Activated T-cell treated with anti-CD3 and anti-CD28 coated beads, Interleukin-2, amount 50 U/mL, for 72 hours (primary cell): ENCODE measurements around the gene NFATC2. TPM values are rescaled to one million over a fixed set of nuclear protein-coding genes. Genes with fewer than 3 reads are reported as not detected.

Experiments
- ATAC-seq, 2 donors: fragments of 150-1000 bp; cut with Tn5 transposase; replicated peaks in 1 of 2; 2 replicates each; pipeline ENCODE4 v1.10.0; 2021; ENCODE audit warnings: moderate library complexity in 2 of 2, mild to moderate bottlenecking in 1 of 2
- DNase-seq, 2 donors: peaks; one replicate each; pipeline ENCODE4 v3.0.0; 2021 to 2022; ENCODE audit warnings: mixed read lengths in 1 of 2
- H3K27ac Mint-ChIP-seq: one replicate; pipeline ENCODE4 v1.8.0; 2022; ENCODE audit warnings: mild to moderate bottlenecking, moderate library complexity, mixed read lengths
- H3K27me3 Mint-ChIP-seq: one replicate; pipeline ENCODE4 v1.8.0; 2022; ENCODE audit warnings: low read depth, mixed read lengths
- H3K36me3 Mint-ChIP-seq, 2 donors: one replicate each; pipeline ENCODE4 v1.8.0; 2022; ENCODE audit warnings: mixed read lengths in 2 of 2, mild to moderate bottlenecking in 1 of 2; ENCODE audit not compliant: insufficient read depth in 2 of 2
- H3K4me1 Mint-ChIP-seq: one replicate; pipeline ENCODE4 v1.8.0; 2022; ENCODE audit warnings: low read depth, mixed read lengths
- H3K4me3 Mint-ChIP-seq, 2 donors: one replicate each; pipeline ENCODE4 v1.8.0; 2022; ENCODE audit warnings: mild to moderate bottlenecking in 2 of 2, mixed read lengths in 2 of 2, moderate library complexity in 2 of 2
- H3K9me3 Mint-ChIP-seq, 2 donors: one replicate each; pipeline ENCODE4 v1.8.0; 2022; ENCODE audit warnings: mixed read lengths in 2 of 2
- total RNA-seq, 2 donors: library from RNA; stranded (reverse); gene quantifications; one replicate each; pipeline ENCODE4 v1.2.3, GENCODE V29; 2022

The NFATC2 gene
- total RNA-seq: 10 to 100 TPM; 29.4 to 39.9 TPM

DNA sequence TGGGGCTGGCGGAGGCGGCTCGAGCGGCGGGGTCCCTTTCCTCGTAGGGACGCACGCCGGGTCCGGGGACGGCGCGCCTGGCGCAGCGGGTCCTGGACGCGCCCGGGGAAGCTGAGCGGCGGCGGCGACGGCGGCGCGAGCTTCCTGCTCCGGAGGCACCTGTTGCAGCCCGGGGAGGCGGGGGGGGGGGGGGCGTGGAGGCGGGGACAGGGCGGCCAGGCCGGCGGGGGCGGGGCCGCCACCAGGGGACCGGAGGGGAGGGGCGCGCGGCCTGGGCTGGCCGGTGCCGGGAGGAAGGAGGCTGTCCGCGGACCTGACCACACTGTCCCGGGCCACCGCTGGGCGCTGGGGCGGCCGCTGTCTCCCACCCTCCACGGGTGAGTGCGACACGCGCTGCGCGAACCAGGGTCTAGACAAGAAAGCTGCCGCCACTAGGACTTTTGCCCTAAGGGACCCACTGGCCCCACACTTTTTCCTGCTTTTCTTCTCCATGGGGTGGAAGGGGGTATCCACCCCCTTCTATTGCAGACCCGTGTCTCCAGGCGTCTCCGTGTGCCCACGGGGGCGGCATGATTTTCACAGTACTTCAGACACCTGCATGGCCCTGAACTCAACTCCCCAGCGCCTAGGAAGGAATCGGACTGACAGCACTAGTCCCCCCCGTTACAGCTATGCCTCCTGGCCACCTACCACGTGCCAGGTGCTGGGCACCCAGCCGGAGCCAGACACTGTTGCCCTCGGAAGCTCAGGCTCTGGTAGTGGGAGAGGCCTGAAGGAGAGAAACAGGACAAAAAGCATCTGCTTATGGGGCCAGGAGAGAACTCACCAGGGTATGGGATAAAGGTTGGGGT is at the start of gene NFATC2:
NFATC2 (minus strand) TSS at position 149 of the 851 bp plus-strand sequence. CDS start 220 bp downstream, outside the sequence.
- H3K27me3 Mint-ChIP-seq: peaks cover 22% of the 10 kb centered on the region
- peak within 1 kb of the TSS; percentile 94 to 98 for H3K4me3 Mint-ChIP-seq
- peak within 1 kb of the TSS; percentile 91 for H3K27ac Mint-ChIP-seq
- peaks cover 0 to 2% of the 10 kb centered on the region in 2 donors for H3K9me3 Mint-ChIP-seq
- peaks cover 6 to 7% of the 10 kb centered on the region in 2 donors for H3K36me3 Mint-ChIP-seq
- DNase-seq (no peak), ATAC-seq (peak; percentile 35 to 53)
- peaks cover 45% of the 10 kb centered on the region for H3K4me1 Mint-ChIP-seq

DNA sequence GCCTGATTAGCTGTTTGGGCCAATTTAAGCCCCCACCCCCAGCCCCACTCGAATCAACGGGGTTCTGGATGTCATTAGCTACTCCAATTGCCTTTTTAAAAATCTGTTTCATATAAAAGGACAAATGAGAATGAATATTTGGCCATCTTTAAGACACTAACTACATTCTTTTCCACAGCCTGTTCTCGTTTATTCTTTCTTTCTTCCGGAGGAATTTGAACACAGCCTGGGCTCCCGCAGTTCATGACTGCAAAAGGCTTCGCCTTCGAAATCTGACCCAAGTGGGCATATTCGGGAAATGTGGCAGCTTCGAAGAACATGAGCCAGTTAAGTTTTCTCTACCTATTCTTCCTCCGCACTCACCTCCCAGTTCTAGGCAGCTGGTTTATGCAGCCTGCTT is 49.4 kb upstream of the NFATC2 start:
- ATAC-seq (no peak), DNase-seq (no peak)
- Mint-ChIP-seq H3K4me3 (no peak overlapping the region), H3K9me3 (no peaks in the 10 kb centered on the region), H3K27me3 (no peaks in the 10 kb centered on the region), H3K27ac (no peak overlapping the region), H3K36me3 (no peaks in the 10 kb centered on the region), H3K4me1 (peaks cover 30% of the 10 kb centered on the region)

DNA sequence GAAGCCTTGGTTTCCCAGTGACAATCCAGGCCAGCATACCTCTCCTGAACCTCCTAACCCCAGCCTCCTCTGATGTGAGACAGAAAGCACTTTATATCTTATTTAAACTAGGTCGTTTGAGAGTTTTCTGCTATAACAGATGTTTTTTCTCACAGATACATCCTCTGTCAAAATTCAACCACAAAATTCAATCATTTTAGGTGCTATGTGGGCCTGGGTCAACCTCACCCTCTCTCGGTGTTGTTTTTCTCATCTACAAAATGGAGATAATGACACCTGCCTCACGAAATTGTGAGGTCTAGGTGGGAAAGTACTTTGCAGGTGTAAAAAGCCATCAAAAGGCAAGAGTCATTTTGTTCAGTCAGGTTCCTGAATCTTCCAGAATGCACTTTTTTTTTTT is 46.2 kb upstream of the NFATC2 start:
- ATAC-seq (no peak), DNase-seq (no peak)
- H3K36me3 Mint-ChIP-seq: no peaks in the 10 kb centered on the region
- H3K27me3 Mint-ChIP-seq: no peaks in the 10 kb centered on the region
- no peak overlapping the region for H3K4me3 Mint-ChIP-seq
- H3K4me1 Mint-ChIP-seq: peaks cover 2% of the 10 kb centered on the region
- no peaks in the 10 kb centered on the region for H3K9me3 Mint-ChIP-seq
- H3K27ac Mint-ChIP-seq: no peak overlapping the region

DNA sequence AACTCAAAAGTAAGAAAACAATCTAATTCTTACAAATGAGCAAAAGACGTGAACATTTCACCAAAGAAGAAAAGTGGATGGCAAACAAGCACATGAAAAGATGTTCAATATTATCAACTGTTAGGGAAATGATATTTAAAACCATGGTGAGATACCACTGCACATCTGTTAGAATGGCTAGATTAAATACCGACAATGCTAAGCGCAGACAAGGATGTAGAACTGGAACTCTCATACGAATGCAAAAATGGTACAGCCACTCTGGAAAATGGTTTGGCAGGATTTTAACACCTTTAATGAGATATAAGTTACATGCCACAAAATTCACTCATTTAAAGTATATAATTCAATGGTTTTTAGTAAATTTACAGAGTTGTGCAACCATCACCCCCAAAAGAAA is 44.6 kb upstream of the NFATC2 start:
- Mint-ChIP-seq H3K36me3 (no peaks in the 10 kb centered on the region), H3K4me3 (no peak overlapping the region), H3K27ac (no peak overlapping the region), H3K27me3 (no peaks in the 10 kb centered on the region), H3K9me3 (no peaks in the 10 kb centered on the region), H3K4me1 (no peaks in the 10 kb centered on the region)
- DNase-seq (no peak), ATAC-seq (no peak)

DNA sequence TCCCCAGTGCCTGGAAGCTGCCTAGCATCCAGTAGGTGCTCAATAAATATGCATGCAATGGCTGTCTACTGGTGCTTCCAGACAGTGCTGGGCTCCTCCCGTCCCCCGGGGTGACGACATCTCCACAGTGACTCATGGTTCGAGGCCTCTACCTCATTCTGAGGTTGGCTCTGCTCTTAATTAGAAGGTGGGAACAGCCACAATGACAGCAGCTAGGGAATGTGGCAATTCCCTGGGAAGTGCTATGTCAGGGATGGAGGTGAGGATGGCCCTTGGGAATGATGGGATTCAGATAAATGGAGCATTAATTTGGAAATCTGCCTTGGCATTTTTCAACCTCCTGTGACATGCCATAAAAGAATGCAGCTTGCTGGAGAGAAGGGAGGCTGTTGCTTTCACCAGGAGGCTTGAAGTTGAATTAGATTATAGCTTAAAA is 43.5 kb upstream of the NFATC2 start:
- DNase-seq (no peak), ATAC-seq (no peak)
- H3K4me3 Mint-ChIP-seq: no peak overlapping the region
- H3K27me3 Mint-ChIP-seq: no peaks in the 10 kb centered on the region
- no peaks in the 10 kb centered on the region for H3K9me3 Mint-ChIP-seq
- H3K4me1 Mint-ChIP-seq: no peaks in the 10 kb centered on the region
- H3K27ac Mint-ChIP-seq: no peak overlapping the region
- no peaks in the 10 kb centered on the region for H3K36me3 Mint-ChIP-seq

DNA sequence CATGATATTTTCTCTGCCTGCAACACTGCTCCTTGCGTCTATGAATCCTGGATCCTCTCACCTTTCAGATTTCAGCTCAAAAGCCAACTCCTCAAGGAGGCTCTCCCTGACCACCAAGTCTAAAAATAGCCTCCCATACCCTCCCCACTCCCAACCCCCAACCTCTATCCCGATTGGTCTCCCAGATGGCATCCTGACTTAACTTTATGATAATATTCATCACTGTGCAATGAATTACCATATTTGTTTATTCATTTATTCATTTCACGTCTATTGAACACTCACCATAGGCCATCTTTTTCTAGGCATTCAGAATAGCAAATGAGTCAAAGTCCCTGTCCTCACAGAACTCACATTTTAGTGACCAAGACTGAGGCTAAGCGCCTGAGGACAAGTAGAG is 42.6 kb upstream of the NFATC2 start:
- Mint-ChIP-seq H3K27me3 (no peaks in the 10 kb centered on the region), H3K36me3 (no peaks in the 10 kb centered on the region), H3K9me3 (no peaks in the 10 kb centered on the region), H3K4me1 (no peaks in the 10 kb centered on the region), H3K4me3 (no peak overlapping the region), H3K27ac (no peak overlapping the region)
- DNase-seq (no peak), ATAC-seq (no peak)

DNA sequence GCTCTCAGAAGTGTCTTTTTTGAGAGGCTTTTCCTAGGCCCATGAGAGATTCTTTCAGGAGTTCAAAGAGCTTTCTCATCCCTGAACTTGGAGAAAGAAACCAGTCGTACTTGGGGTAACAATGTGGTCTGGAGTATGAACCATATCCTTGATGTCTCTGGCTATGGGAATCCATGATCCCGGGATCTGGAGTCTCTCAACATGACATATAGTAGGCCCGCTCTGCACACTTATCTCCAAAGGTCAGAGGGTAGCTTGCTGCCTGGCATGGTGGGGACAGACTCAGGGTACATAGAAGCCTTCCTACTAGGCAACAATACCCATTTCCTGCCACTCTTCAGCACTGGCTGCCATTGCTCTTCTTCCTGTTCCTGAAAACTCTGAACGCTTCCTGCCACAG is 42.2 kb upstream of the NFATC2 start:
- Mint-ChIP-seq H3K36me3 (no peaks in the 10 kb centered on the region), H3K27ac (no peak overlapping the region), H3K4me3 (no peak overlapping the region), H3K27me3 (no peaks in the 10 kb centered on the region), H3K4me1 (no peaks in the 10 kb centered on the region), H3K9me3 (no peaks in the 10 kb centered on the region)
- DNase-seq (no peak), ATAC-seq (no peak)

DNA sequence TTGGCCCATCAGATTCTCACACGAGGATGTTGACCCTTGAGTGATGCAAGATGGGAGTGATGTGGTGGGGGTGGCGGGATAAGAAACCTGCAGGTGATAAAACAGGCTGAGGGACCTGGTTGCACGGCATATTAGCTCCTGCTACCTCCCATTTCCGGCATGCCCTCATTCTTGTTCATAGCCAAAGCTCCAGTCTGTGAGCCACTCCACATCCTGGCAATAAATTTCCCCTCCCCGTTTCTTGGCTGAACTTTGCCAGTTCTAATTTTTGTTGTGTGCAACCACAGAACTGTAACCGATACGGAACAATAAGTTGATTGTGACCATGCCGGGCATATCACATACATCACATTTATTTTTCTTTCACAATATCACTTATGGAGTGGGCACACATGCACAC is 41.6 kb upstream of the NFATC2 start:
- ATAC-seq: no peak
- H3K27me3 Mint-ChIP-seq: no peaks in the 10 kb centered on the region
- no peak overlapping the region for H3K4me3 Mint-ChIP-seq
- H3K36me3 Mint-ChIP-seq: no peaks in the 10 kb centered on the region
- no peak overlapping the region for H3K27ac Mint-ChIP-seq
- no peak for DNase-seq
- H3K4me1 Mint-ChIP-seq: no peaks in the 10 kb centered on the region
- no peaks in the 10 kb centered on the region for H3K9me3 Mint-ChIP-seq

DNA sequence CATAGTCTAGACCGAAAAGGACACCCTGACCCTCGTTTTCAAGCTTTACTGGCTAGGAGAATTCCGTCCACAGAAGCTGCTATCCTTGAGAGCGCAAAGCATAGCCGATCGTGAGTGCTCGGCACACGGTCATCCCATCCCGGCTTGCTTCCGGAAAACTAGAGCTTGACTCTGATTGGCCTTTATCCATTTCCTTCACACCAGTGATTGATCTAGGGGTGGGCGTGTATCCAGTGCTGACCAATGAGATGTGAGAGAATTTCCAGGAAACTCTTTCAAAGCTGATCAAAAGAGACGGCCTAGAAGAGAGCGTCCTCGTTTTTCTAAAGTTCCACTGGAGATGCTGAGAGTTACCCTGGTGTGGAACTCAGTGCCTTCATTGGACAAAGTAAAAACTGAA is 41.0 kb upstream of the NFATC2 start:
- H3K9me3 Mint-ChIP-seq: no peaks in the 10 kb centered on the region
- no peaks in the 10 kb centered on the region for H3K27me3 Mint-ChIP-seq
- no peaks in the 10 kb centered on the region for H3K36me3 Mint-ChIP-seq
- ATAC-seq (no peak), DNase-seq (no peak)
- H3K4me3 Mint-ChIP-seq: no peak overlapping the region
- H3K4me1 Mint-ChIP-seq: no peaks in the 10 kb centered on the region
- no peak overlapping the region for H3K27ac Mint-ChIP-seq

DNA sequence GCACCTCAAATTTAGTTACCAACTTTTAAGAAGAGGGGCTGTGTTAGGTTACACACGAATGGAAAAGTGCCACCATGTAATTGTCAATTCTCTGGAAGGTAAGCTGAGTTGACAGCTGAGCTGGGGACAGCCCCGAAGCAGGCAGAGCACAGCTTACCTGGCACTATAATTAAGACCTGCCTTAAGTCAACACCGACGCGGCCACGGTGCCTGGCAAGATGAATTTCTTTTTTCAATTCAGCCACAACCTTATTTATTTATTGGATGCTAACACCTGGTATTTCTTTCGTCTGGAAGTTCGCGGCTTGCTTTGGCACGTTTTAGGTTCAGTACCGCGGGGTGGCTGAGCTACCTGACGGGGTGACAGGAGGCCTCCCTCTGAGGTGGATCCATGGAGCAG is 40.6 kb upstream of the NFATC2 start:
- Mint-ChIP-seq H3K4me1 (no peaks in the 10 kb centered on the region), H3K27me3 (no peaks in the 10 kb centered on the region), H3K4me3 (no peak overlapping the region), H3K9me3 (no peaks in the 10 kb centered on the region), H3K27ac (no peak overlapping the region), H3K36me3 (no peaks in the 10 kb centered on the region)
- DNase-seq (no peak), ATAC-seq (no peak)

DNA sequence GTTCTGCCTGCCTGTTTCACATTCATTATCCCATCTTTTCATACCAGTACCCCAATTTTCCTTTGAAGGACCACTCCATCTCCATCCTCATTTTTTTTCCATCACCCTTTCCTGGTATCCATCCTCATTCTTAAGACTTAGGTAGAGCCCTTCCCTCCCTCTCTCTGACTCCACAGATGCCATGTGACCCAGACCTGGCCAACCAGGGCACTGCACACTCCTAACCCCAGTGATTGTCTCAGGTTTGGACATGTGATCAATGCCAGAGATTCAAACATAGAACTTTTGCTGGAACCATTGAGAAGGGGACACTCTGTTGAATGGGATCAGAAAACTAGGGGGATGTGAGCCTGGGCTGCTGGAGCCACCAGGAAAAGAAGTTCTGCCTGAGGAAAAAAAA is 39.1 kb upstream of the NFATC2 start:
- Mint-ChIP-seq H3K4me1 (no peaks in the 10 kb centered on the region), H3K27me3 (no peaks in the 10 kb centered on the region), H3K4me3 (no peak overlapping the region), H3K9me3 (no peaks in the 10 kb centered on the region), H3K27ac (no peak overlapping the region), H3K36me3 (peaks cover 0 to under 1% of the 10 kb centered on the region in 2 donors)
- DNase-seq: no peak
- ATAC-seq: no peak

DNA sequence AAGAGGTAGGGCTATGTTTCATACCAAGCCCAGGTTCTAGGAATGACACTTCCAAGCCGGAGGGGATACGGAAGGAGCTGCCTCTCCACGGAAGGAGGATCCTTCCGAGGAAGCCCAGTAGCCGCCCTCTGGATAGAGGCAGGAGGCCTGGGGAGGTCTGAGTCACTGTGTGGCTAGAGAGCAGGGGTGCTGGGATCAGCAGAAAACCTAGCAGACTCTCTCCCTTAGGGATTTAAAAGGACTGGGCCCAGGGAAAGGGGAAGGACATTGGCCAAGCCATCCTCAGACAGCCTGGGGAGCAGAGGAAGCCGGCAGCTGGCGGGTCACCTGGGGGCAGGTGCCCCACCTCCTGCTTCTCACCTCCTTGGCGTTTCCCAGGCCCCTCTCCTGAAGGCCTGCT is 36.6 kb upstream of the NFATC2 start:
- peaks cover 5 to 9% of the 10 kb centered on the region in 2 donors for H3K36me3 Mint-ChIP-seq
- peaks cover 9% of the 10 kb centered on the region for H3K4me1 Mint-ChIP-seq
- H3K9me3 Mint-ChIP-seq: peaks cover 4 to 6% of the 10 kb centered on the region in 2 donors
- H3K4me3 Mint-ChIP-seq: no peak overlapping the region
- H3K27me3 Mint-ChIP-seq: no peaks in the 10 kb centered on the region
- ATAC-seq (no peak), DNase-seq (no peak)
- H3K27ac Mint-ChIP-seq: no peak overlapping the region

DNA sequence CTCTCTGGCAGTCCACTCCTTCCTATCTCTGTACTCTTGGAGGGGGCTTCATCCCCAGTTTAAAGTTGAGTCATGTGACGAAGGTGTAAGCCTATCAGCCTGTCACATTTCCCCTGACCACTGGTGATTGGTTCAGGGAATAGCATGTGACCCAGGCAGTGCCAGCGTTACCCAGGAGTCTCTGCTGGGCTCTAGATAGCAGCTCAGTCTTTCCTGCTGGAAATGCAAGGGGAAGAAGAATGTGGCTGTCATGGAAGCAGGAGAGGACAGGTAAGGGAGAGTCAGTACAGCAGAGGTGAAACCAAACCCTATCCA is 35.6 kb upstream of the NFATC2 start:
- Mint-ChIP-seq H3K4me3 (no peak overlapping the region), H3K27me3 (no peaks in the 10 kb centered on the region), H3K27ac (no peak overlapping the region), H3K36me3 (peaks cover 5 to 9% of the 10 kb centered on the region in 2 donors), H3K9me3 (peaks cover 4 to 6% of the 10 kb centered on the region in 2 donors), H3K4me1 (peaks cover 17% of the 10 kb centered on the region)
- DNase-seq (no peak), ATAC-seq (no peak)
